ENCODE results near the gene PACSIN3. TPM values are rescaled to one million over a fixed set of nuclear protein-coding genes. Genes with fewer than 3 reads are reported as not detected.

PACSIN3 gene
- polyA plus RNA-seq, 1 donor = 27.6 TPM

GRCh38 chr11:47152953-47153950, 33.0 kb downstream of the PACSIN3 start:
- peak; percentile 79 for DNase-seq

- DNase-seq = no peak
Observed at GRCh38 chr11:47152126-47152952, 33.9 kb downstream of the PACSIN3 start.

GRCh38 chr11:47149782-47150181, 36.5 kb downstream of the PACSIN3 start:
- no peak for DNase-seq

GRCh38 chr11:47148903-47149531, 37.2 kb downstream of the PACSIN3 start:
- DNase-seq = no peak

GRCh38 chr11:47148270-47148669, 38.0 kb downstream of the PACSIN3 start:
- no peak for DNase-seq

GRCh38 chr11:47147681-47148080, 38.6 kb downstream of the PACSIN3 start:
- no peak for DNase-seq

GRCh38 chr11:47147250-47147649, 39.0 kb downstream of the PACSIN3 start:
- no peak for DNase-seq

GRCh38 chr11:47144541-47144940, 41.7 kb downstream of the PACSIN3 start:
- DNase-seq = no peak

- DNase-seq = no peak
Observed at GRCh38 chr11:47143322-47143721, 42.9 kb downstream of the PACSIN3 start.

- no peak for DNase-seq
Observed at GRCh38 chr11:47139878-47140277, 46.4 kb downstream of the PACSIN3 start.

- no peak for DNase-seq
Observed at GRCh38 chr11:47137476-47137875, 48.8 kb downstream of the PACSIN3 start.

GRCh38 chr11:47136921-47137320, 49.3 kb downstream of the PACSIN3 start:
- no peak for DNase-seq

GRCh38 chr11:47136327-47136726, 49.9 kb downstream of the PACSIN3 start:
- no peak for DNase-seq

- DNase-seq = no peak
Observed at GRCh38 chr11:47132981-47133380, 53.3 kb downstream of the PACSIN3 start.

- no peak for DNase-seq
Observed at GRCh38 chr11:47132490-47132889, 53.7 kb downstream of the PACSIN3 start.

GRCh38 chr11:47131136-47131535, 55.1 kb downstream of the PACSIN3 start:
- DNase-seq = no peak

GRCh38 chr11:47130543-47130942, 55.7 kb downstream of the PACSIN3 start:
- DNase-seq = no peak

Other genes starting within 250 kb of the PACSIN3 start
- 62.6 TPM for gene CSTPP1, start 249.7 kb downstream of the PACSIN3 start, polyA plus RNA-seq (ENCODE audit: insufficient read length)
- gene ARFGAP2, start 9.6 kb downstream of the PACSIN3 start, polyA plus RNA-seq (ENCODE audit: insufficient read length) = 93.8 TPM
- 28.1 TPM for gene DDB2, start 28.5 kb upstream of the PACSIN3 start, polyA plus RNA-seq (ENCODE audit: insufficient read length)
- 57.7 TPM for gene ACP2, start 62.4 kb upstream of the PACSIN3 start, polyA plus RNA-seq (ENCODE audit: insufficient read length)
- gene NR1H3, start 71.6 kb upstream of the PACSIN3 start, polyA plus RNA-seq (ENCODE audit: insufficient read length) = 43.0 TPM
- gene MADD, start 83.7 kb upstream of the PACSIN3 start, polyA plus RNA-seq (ENCODE audit: insufficient read length) = 53.9 TPM
- 0.13 TPM for gene MYBPC3, start 166.3 kb upstream of the PACSIN3 start, polyA plus RNA-seq (ENCODE audit: insufficient read length)
- 3.4 TPM for gene SPI1, start 192.1 kb upstream of the PACSIN3 start, polyA plus RNA-seq (ENCODE audit: insufficient read length)
- gene SLC39A13, start 222.2 kb upstream of the PACSIN3 start, polyA plus RNA-seq (ENCODE audit: insufficient read length) = 39.5 TPM
- gene PSMC3, start 240.0 kb upstream of the PACSIN3 start, polyA plus RNA-seq (ENCODE audit: insufficient read length) = 164 TPM

All from left kidney (tissue), 2 donors.